Endodermal cell (in vitro differentiated cells): Measurements from ENCODE around the gene TRHDE. TPM values are rescaled to one million over a fixed set of nuclear protein-coding genes. Genes with fewer than 3 reads are reported as not detected.

Source experiments
- DNase-seq: peaks from one replicate; pipeline ENCODE4 v3.0.0-alpha.2; 2017
- H3K27ac ChIP-seq: 2 replicates; pipeline ENCODE4 v1.5.1; 2013; ENCODE audit warnings: mild to moderate bottlenecking, low read depth, low read length, moderate library complexity
- H3K27me3 ChIP-seq: 2 replicates; pipeline ENCODE4 v1.6.1; 2013; ENCODE audit warnings: mild to moderate bottlenecking, low read length, moderate library complexity; ENCODE audit not compliant: insufficient read depth, control insufficient read depth, poor library complexity, severe bottlenecking
- H3K36me3 ChIP-seq: 2 replicates; pipeline ENCODE4 v1.7.0; 2013; ENCODE audit warnings: mild to moderate bottlenecking, low read length, moderate library complexity; ENCODE audit not compliant: control insufficient read depth, insufficient read depth
- H3K4me1 ChIP-seq: one replicate; pipeline ENCODE4 v1.7.0; 2013; ENCODE audit warnings: low read length; ENCODE audit not compliant: control insufficient read depth, insufficient read depth
- H3K4me3 ChIP-seq: 2 replicates; pipeline ENCODE4 v1.5.1; 2013; ENCODE audit warnings: mild to moderate bottlenecking, low read length, moderate library complexity
- H3K9ac ChIP-seq: 2 replicates; pipeline ENCODE4 v1.6.1; 2013; ENCODE audit warnings: mild to moderate bottlenecking, low read length, moderate library complexity; ENCODE audit not compliant: poor library complexity, severe bottlenecking; ENCODE audit errors: extremely low read depth
- H3K9me3 ChIP-seq: 2 replicates; pipeline ENCODE4 v1.6.1; 2013; ENCODE audit warnings: mild to moderate bottlenecking, low read length, moderate library complexity; ENCODE audit not compliant: control insufficient read depth
- H3K27ac Mint-ChIP-seq: 2 replicates; pipeline ENCODE4 v1.8.0; 2020; ENCODE audit warnings: mixed read lengths
- H3K27me3 Mint-ChIP-seq: 2 replicates; pipeline ENCODE4 v1.8.0; 2021; ENCODE audit warnings: mild to moderate bottlenecking, mixed read lengths; ENCODE audit not compliant: insufficient read depth
- H3K36me3 Mint-ChIP-seq: 2 replicates; pipeline ENCODE4 v1.8.0; 2020; ENCODE audit warnings: low read depth, mixed read lengths
- H3K4me1 Mint-ChIP-seq: 2 replicates; pipeline ENCODE4 v1.8.0; 2020; ENCODE audit warnings: mixed read lengths
- H3K4me3 Mint-ChIP-seq: 2 replicates; pipeline ENCODE4 v1.8.0; 2020; ENCODE audit warnings: mild to moderate bottlenecking, moderate library complexity, mixed read lengths
- H3K9me3 Mint-ChIP-seq: 2 replicates; pipeline ENCODE4 v1.8.0; 2020; ENCODE audit warnings: mild to moderate bottlenecking, mixed read lengths
- WGBS, 2 experiments: methylation state at CpG; one replicate each; pipeline versions ENCODE4 v1.1.5 to v1.1.7; 2013; ENCODE audit warnings: missing lambda C conversion rate in 2 of 2, mixed read lengths in 1 of 2; ENCODE audit not compliant: insufficient coverage in 1 of 2, insufficient read length in 1 of 2; 5-methylcytosine and 5-hydroxymethylcytosine counted together
- total RNA-seq, 2 donors: library from RNA; stranded (reverse); fragmentation: NEBNext Ultra II Directional in 1 of 2; extraction: Animal tissue kit (Norgen Biotek cat#: 25700) in 1 of 2; gene quantifications; 2 replicates in 1 of 2; 3 replicates in 1 of 2; pipeline ENCODE4 v1.2.1, GENCODE V29; 2021
- TF ChIP-seq, protein P1 (sequence below): fragments of 200-600 bp; sonication (generic); conservative IDR thresholded peaks from 2 replicates; pipeline ENCODE4 v1.5.0; 2021; ENCODE audit warnings: antibody characterized with exemption, mild to moderate bottlenecking

Gene TRHDE
- total RNA-seq, 2 donors from 2014 or later = 0.20 to 1.2 TPM

DNA sequence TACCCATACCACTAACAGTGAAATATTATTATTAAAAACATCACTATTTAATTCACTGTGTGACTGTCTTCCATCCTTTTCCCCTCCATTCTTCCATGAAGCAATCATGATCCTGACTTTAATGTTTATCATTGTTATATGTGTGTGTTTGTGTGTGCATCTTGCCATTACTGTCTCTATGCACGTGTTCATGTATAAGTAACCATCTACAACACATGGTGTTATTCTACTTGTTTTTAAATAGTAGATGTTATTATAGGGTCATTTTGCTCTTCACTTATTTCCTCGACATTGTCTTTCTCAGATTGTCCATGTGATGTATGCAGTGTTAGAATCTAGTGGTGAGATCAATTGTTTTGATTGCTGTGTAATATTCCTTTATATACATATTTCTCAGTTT is 195.8 kb downstream of the TRHDE start:
- H3K27ac Mint-ChIP-seq = no peak overlapping the region
- Histone ChIP-seq H3K9me3 (no peaks in the 10 kb centered on the region), H3K27ac (no peak overlapping the region), H3K4me1 (no peaks in the 10 kb centered on the region), H3K36me3 (no peaks in the 10 kb centered on the region), H3K4me3 (no peak overlapping the region), H3K27me3 (no peaks in the 10 kb centered on the region), H3K9ac (no peak overlapping the region)
- DNase-seq = no peak
- no peaks in the 10 kb centered on the region for H3K36me3 Mint-ChIP-seq
- H3K4me3 Mint-ChIP-seq = no peak overlapping the region
- no peaks in the 10 kb centered on the region for H3K27me3 Mint-ChIP-seq
- H3K4me1 Mint-ChIP-seq = peaks cover 5% of the 10 kb centered on the region
- TF ChIP-seq, protein P1, sequence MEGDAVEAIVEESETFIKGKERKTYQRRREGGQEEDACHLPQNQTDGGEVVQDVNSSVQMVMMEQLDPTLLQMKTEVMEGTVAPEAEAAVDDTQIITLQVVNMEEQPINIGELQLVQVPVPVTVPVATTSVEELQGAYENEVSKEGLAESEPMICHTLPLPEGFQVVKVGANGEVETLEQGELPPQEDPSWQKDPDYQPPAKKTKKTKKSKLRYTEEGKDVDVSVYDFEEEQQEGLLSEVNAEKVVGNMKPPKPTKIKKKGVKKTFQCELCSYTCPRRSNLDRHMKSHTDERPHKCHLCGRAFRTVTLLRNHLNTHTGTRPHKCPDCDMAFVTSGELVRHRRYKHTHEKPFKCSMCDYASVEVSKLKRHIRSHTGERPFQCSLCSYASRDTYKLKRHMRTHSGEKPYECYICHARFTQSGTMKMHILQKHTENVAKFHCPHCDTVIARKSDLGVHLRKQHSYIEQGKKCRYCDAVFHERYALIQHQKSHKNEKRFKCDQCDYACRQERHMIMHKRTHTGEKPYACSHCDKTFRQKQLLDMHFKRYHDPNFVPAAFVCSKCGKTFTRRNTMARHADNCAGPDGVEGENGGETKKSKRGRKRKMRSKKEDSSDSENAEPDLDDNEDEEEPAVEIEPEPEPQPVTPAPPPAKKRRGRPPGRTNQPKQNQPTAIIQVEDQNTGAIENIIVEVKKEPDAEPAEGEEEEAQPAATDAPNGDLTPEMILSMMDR = no peak
- H3K9me3 Mint-ChIP-seq = no peaks in the 10 kb centered on the region
- 100% methylated on average over 1 of the region's 2 CpGs; no CpG with 5 or more reads in 1 of the 2 experiments for WGBS, 2 experiments

DNA sequence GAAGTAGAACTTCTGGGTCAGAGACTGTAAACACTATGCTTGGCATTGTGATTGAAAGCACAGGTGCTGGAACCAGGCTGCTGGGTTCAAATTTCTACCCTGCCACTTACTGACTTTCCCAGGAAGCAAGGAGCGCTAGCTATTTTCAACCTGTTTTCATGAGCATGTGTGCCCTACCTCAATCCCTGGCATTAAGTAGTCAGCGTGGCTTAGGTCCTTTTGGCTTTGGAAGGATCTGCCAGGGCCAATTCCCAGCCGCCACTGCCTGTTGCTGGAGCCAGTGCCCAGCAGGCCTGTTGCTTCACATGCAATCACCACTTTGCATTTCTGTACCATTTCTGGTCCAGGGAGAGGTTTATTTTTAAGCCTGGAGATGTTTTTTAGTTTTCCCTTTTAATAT is 196.3 kb downstream of the TRHDE start:
- Histone ChIP-seq H3K9me3 (no peaks in the 10 kb centered on the region), H3K27ac (no peak overlapping the region), H3K36me3 (no peaks in the 10 kb centered on the region), H3K4me3 (no peak overlapping the region), H3K9ac (no peak overlapping the region), H3K27me3 (no peaks in the 10 kb centered on the region), H3K4me1 (no peaks in the 10 kb centered on the region)
- Mint-ChIP-seq H3K4me1 (peaks cover 5% of the 10 kb centered on the region), H3K27me3 (no peaks in the 10 kb centered on the region), H3K4me3 (no peak overlapping the region), H3K36me3 (no peaks in the 10 kb centered on the region), H3K9me3 (no peaks in the 10 kb centered on the region), H3K27ac (no peak overlapping the region)
- TF ChIP-seq, protein P1 = no peak
- DNase-seq = no peak
- 84 to 93% methylated on average over 3 of the region's 3 CpGs for WGBS, 2 experiments

DNA sequence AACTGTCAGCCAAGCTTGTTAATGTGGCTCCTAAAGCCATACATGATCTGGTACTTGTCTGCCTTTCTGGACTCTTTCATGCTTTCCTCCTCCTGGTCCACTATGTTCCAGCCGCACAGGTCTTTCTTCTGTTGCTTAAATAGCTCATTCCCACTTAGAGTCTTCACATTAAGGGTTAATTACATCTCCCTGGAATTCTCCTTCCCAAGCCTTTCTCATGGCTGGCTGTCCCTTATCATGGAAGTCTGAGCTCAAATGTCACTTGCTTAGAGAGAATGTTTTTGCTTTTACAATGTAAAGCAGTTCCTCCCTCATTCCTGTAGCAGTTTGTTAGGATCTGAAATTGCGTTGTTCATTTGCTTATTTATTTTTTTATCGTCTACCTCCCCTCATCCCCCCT is 199.6 kb downstream of the TRHDE start:
- Histone ChIP-seq H3K9me3 (no peaks in the 10 kb centered on the region), H3K27me3 (no peaks in the 10 kb centered on the region), H3K27ac (no peak overlapping the region), H3K4me1 (no peaks in the 10 kb centered on the region), H3K4me3 (no peak overlapping the region), H3K36me3 (no peaks in the 10 kb centered on the region), H3K9ac (no peak overlapping the region)
- Mint-ChIP-seq H3K27ac (peak overlapping the region; percentile 42), H3K4me1 (peaks cover 5% of the 10 kb centered on the region), H3K27me3 (no peaks in the 10 kb centered on the region), H3K9me3 (no peaks in the 10 kb centered on the region), H3K4me3 (no peak overlapping the region), H3K36me3 (no peaks in the 10 kb centered on the region)
- TF ChIP-seq, protein P1 = no peak
- no peak for DNase-seq
- WGBS, 2 experiments = 50 to 56% methylated on average over 1 to 3 of the region's 3 CpGs
